ENCODE results near the gene POPDC2.

The POPDC2 gene

DNA sequence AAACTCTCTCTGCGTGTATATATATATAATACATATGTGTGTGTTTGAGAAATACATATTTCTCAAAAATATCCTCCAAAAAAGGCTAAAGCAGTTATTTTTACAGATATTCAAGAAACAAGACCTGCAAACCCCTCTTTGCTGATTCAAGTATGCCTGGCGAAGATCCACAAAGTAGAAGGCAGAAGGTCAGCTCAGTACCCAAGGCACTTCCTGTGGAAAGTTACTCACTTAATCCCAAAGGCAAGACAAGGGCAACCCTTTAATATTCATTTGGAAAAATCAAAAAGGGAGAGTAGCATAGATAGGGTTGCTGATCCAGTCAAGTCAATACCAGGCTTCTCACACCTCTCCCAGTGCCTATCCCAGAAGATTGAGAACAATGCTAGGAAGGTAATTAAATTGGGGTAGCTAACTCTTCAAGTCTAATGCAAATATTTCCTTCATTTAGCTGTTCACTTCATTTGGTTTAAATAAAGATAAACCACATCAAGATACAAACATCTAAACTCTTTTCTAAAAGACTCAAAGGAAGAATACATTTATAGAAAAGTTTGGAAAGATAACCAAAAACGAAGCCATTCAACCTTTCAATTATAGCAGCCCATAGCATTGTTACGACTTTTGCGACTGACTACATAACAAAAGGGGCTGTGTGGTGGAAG lies 9.6 kb upstream of the POPDC2 start:
- in situ Hi-C loops (cut with MboI; ENCODE audit: low sequenced_read_pairs, unreplicated experiment), result no loop called here
- TF ChIP-seq, protein P1, sequence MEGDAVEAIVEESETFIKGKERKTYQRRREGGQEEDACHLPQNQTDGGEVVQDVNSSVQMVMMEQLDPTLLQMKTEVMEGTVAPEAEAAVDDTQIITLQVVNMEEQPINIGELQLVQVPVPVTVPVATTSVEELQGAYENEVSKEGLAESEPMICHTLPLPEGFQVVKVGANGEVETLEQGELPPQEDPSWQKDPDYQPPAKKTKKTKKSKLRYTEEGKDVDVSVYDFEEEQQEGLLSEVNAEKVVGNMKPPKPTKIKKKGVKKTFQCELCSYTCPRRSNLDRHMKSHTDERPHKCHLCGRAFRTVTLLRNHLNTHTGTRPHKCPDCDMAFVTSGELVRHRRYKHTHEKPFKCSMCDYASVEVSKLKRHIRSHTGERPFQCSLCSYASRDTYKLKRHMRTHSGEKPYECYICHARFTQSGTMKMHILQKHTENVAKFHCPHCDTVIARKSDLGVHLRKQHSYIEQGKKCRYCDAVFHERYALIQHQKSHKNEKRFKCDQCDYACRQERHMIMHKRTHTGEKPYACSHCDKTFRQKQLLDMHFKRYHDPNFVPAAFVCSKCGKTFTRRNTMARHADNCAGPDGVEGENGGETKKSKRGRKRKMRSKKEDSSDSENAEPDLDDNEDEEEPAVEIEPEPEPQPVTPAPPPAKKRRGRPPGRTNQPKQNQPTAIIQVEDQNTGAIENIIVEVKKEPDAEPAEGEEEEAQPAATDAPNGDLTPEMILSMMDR (IDR thresholded peaks at IDR 0.05; ENCODE audit: borderline replicate concordance, control extremely low read depth, extremely low read depth, insufficient read depth, missing control alignments), result no peak
- DNase-seq (ENCODE audit: low spot score), result no peak

DNA sequence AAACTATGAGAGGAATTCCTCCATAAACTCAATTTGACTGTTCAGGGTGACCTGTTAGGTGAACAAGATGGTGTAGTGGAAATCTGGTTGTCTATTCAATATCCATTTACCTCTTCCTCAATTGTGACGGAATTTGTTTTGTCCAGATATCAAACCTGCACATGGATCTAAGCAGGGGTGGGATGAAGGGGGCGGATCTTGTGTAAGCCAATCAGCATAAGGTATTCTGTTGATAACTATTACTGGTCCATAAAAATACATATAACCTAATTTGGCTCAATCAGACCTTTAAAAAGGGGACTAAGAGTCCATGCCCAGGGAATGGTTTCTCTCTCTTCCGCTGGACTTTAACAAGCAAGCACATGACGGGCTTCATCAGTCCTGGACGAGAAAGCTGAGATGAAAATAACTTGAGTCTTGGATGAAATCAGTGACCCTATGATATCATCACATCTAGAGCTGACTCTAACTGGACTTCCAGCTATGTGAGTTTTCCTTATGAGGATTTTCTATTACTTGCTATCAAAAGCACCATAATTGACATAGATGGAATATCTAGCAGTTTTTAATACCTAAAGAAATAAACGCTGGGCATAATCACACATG lies 5.7 kb upstream of the POPDC2 start:
- DNase-seq (ENCODE audit: low spot score), result no peak
- TF ChIP-seq, protein P1 (IDR thresholded peaks at IDR 0.05; ENCODE audit: borderline replicate concordance, control extremely low read depth, extremely low read depth, insufficient read depth, missing control alignments), result no peak
- in situ Hi-C loops (cut with MboI; ENCODE audit: low sequenced_read_pairs, unreplicated experiment), result no loop called here

DNA sequence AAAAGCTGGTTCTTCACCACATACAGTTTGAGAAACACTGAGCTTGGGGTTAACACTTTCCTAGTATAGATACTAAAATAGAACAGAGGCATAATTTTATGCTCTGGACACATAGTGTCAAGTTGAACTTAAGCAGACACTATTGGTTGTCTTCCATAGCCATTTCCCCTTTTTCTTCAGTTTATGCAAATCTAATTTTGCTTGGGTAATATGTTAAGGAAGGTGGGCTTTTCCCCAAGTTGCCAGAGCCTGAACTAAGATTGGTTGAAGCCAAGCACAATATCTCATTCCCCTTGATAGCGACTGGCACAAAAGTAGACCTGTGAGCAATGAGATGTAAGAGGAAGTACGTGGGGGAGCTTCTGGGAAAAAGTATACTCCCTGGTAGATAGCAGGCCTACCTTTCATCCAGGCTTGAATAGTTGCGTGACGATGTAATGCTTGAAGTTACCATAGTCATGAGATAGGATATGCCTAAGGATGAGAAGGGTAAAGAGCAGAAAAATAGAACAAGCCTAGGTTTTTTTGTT lies 4.5 kb upstream of the POPDC2 start:
- TF ChIP-seq, protein P1 (IDR thresholded peaks at IDR 0.05; ENCODE audit: borderline replicate concordance, control extremely low read depth, extremely low read depth, insufficient read depth, missing control alignments), result no peak
- in situ Hi-C loops (cut with MboI; ENCODE audit: low sequenced_read_pairs, unreplicated experiment), result no loop called here
- no peak for DNase-seq (ENCODE audit: low spot score)

DNA sequence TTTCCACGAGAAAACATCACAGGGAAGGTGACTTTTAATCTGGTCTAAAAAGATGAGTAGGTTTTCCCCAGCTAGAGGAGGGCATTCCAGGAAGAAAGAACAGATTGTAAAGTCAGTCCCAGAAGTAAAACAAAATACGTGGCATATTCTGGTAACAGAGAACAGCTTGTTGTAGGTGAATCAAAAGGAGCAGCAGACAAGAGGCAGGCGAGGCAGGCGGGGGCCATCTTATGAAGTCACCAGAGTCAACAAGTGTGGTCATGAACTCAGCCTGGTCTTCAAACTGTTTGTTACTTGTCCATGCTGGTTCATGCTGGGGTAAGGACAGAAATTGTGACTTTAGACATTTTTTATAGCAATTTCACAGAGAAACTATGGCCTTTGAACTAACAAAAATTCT lies 4.0 kb upstream of the POPDC2 start:
- DNase-seq (ENCODE audit: low spot score), result no peak
- in situ Hi-C loops (cut with MboI; ENCODE audit: low sequenced_read_pairs, unreplicated experiment), result no loop called here

DNA sequence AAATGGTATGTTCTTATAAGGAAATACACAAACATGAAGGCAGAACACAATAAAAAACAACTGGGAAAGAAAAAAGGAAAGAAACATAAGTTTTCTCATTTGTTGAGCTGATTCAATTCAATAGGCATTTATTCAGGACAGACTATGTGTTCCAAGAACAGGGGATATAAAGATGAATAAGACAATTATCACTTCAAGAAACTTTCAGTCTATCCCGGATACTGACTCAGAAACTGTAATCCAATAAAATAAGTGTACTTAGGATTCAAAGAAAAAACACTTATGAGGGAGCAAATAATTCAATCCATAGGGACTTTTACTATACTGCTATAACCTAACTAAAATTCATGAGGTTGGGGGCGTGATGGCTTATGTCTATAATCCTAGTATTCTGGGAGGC lies 3.5 kb upstream of the POPDC2 start:
- TF ChIP-seq, protein P1 (IDR thresholded peaks at IDR 0.05; ENCODE audit: borderline replicate concordance, control extremely low read depth, extremely low read depth, insufficient read depth, missing control alignments), result no peak
- no peak for DNase-seq (ENCODE audit: low spot score)
- in situ Hi-C loops (cut with MboI; ENCODE audit: low sequenced_read_pairs, unreplicated experiment), result no loop called here

More for the DNA sequence above, 4.0 kb upstream of the POPDC2 start:
- TF ChIP-seq, protein P1 (IDR thresholded peaks at IDR 0.05; ENCODE audit: borderline replicate concordance, control extremely low read depth, extremely low read depth, insufficient read depth, missing control alignments), result no peak

DNA sequence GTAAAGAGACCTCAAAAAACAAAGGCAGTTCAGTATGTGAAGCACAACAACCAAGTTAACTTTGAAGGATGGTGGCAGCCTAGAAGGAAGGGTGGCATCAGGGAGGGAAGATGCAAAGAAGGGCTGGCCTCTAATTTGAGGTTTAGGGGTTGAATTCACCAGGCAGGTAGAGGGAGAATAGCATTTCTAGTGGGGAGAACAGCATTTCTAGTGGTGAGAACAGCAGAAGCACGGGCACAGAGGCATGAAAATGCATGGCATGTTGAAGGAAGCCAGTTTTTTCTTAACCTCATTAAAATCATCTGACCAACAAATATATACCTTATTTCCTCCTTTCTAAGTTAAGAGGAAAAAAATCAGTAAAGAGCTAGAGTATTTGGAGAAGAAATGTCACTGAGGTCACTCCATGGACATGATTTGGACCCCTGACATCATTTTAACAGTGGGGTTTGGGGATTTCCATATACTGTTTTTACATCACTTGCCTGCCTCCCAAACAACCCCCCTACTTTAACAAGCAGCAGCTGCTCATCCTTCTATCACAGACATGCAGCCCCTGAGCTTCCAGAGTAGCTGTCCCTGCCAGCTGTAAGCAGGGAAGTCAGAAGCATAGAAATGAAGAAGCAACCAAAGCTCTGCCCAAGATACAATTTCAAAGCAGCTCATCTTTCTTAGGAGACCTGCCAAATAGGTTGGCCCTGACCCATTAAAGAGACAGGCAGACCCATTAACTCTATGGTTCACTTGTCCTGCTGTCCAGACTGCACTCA lies 2.4 kb upstream of the POPDC2 start:
- in situ Hi-C loops (cut with MboI; ENCODE audit: low sequenced_read_pairs, unreplicated experiment), result no loop called here
- TF ChIP-seq, protein P1 (IDR thresholded peaks at IDR 0.05; ENCODE audit: borderline replicate concordance, control extremely low read depth, extremely low read depth, insufficient read depth, missing control alignments), result no peak
- DNase-seq (ENCODE audit: low spot score), result no peak
